C1 segment of cervical spinal cord (tissue), 14 donors: ENCODE results near the gene CCDC192.
"Not testable (repeated sequence)": the region's sequence is repeated elsewhere in the genome, so short reads cannot be mapped to it uniquely, and the experiment has no call there.

Experiments
- DNase-seq, 14 donors: peaks; one replicate each; lab custom pipeline; 2025; lab: John Stamatoyannopoulos, UW

The CCDC192 gene

DNA sequence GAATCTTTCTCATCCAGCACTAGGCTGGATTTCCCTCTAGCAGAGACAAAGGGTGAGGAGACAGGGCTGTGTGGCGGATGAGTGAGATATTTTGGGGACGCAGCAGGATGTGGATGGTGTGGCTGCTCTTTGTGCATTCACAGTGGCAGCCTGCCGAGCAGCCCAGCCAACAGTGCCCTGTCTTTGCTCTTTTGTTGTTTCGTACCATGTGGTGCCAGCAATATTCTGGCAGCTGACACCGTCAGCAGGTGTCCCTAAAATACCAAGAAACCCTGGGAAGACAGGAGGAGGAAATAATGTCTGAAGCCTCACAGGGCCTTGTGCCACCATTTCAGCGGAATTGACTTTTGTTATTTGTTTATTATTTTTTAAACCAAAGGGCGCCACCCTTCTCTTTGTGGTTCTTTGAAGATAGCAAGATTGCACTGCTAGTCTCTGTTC lies 141.4 kb downstream of the CCDC192 start:
- DNase-seq = peak; percentile 6 to 98 (median 67)

DNA sequence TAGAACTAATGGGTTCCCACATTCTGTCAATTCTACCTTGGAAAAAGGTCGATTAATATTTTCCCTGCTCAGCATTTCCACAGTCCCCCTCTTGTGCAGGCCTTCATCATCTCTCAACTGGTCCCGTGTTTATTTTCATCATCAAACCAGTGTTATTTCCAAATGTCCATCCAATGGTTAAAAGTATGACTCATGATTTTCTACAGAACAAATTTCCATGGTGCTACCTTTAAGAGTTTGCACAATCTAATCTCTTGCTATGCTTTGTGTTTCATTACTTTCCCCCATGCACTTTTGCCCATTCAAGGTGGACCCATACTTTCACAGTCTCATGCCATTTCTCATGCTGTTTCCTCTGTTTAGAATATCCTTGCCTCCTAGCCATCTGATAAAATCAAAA lies 143.7 kb downstream of the CCDC192 start:
- DNase-seq = no peak

DNA sequence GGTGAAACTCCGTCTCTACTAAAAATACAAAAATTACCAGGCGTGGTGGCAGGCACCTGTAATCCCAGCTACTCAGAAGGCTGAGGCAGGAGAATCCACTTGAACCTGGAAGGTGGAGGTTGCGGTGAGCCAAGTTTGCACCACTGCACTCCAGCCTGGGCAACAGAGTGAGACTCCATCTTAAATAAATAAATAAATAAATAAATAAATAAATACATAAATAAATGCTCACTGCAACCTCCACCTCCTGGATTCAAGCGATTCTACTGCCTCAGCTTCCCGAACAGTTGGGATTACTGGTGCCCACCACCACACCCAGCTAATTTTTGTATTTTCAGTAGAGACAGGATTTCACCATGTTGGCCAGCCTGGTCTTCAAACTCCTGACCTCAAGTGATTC lies 144.4 kb downstream of the CCDC192 start:
- DNase-seq = not testable (repeated sequence)

DNA sequence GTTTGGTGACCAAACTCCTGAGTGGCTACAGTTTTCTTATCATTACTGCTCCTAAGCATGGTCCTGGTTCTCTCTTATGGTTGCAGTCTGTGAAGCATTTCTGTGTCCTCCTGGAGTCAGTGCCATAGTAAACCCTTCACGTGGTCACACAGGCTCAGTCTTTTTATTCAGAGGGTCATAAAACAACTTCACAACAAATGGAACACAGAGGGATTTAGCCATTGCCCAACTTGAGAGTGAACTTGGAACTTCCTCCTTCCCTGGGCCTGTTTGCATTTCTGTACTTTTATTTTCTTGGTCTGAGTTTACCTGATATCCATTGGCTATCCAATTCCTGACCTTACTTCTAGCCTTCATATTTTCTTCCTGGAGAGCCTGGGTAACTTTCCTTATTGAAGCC lies 144.9 kb downstream of the CCDC192 start:
- no peak for DNase-seq

DNA sequence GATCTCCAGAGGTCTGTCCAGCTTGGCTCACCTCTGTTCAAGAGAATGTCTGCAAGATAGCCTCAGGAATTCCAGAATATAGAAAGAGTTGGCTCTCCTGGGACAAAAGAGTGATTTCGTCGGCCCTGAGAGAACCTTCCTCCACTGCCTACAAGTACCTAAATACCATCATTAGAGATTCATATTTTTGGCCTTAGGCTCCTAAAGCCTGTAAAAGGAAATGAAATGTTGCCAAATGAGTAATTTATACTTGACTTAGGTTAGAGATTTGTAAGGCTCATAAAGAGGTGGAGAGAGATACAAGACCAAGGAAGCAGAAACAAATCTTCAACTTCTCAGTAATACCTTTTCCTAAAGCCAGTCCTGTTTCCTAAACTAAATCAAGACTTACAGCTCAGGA lies 146.2 kb downstream of the CCDC192 start:
- no peak for DNase-seq

DNA sequence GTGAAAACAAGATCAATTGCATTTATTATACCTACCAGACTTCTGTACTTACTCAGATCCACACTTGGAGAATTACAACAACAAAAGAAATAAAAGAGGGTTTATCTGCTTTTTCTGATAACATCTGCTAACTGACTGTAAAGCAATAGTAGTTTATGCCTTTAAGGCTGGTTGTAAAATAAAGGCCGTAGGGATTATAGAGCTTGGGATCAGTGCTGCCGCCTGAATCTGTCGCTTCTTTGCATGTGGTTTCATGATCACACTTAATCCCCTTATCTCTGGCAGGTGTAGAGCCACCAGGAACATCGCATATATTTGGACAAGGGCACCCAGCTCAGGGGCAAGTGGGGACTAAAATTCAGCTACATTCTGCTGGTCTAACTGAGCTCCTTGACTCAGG lies 146.7 kb downstream of the CCDC192 start:
- DNase-seq = no peak

DNA sequence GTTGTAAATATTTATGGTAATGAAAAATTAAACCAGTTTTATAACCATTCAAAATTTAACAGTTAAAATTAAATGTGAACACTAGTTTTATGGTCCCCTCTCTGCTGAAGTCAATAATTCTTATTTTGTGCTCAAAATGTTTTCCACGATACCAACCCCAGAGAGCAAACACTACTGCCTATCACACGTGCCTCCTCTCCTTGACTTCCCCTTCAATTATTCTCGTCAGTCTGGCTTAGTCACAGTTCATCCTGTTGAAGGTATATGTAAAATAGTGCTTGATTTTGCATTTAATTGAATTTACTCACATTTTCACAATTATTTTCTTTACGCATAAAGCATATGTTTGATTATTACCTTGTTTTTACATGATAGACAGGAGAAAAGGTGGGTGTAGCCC lies 148.8 kb downstream of the CCDC192 start:
- no peak for DNase-seq

DNA sequence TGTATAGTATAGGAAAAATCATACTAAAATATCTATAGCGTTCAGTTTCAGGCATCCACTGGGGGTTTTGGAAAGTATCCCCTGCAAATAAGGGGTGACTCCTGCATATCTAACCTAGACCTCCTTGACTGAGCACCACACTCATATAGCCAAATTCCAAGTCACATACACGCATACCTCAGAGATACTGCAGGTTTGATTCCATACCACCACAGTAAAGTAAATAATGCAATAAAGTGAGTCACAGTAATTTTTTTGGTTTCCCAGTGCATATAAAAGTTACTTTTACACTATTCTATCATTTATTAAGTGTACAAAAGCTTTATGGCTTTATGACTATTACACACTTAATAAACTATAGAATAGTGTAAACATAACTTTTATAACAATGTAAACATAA lies 151.3 kb downstream of the CCDC192 start:
- DNase-seq = no peak

DNA sequence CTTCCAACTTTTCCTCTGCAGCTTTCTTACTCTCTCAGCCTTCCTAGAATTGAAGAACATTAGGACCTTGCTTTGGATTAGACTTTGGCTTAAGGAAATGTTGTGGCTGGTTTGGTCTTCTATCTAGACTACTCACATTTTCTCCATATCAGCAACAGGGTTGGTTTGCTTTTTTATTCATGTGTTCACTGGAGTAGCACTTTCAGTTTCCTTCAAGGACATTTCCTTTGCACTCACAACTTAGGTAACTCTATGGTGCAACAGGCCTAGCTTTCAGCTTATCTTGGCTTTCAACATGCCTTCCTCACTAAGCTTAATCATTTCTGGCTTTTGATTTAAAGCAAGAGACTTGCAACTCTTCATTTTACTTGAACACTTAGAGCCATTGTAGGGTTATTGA lies 153.1 kb downstream of the CCDC192 start:
- no peak for DNase-seq

DNA sequence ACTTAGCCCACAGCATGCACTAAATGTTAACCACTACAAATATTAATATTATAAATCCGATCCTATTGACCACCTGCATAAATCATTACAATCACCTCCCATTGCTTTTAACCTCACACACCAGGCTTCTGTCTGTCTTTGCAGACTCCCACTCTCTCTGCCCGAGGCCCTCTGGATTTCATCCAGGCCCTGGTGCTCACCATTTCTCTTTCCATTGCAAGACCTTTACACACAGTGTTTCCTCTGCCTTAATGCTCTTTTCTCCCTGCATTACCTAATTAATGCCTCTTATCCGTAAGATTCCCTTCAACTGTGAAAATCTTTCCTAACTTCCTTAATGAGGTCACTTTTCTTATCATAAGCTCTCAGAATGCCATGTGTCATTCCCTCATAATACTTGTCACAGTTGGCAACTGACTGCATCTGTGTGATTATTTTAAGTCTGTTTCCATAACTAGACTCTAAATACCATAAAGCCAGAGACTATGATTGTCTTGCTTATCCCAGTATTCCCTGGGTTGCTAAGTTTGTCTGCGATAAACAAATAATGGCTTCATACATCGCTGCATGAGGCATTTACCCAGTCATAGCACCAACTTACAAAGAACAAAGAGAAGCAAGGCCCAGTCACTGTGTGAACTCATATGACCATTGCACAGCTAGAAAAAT lies 155.1 kb downstream of the CCDC192 start:
- no peak for DNase-seq

DNA sequence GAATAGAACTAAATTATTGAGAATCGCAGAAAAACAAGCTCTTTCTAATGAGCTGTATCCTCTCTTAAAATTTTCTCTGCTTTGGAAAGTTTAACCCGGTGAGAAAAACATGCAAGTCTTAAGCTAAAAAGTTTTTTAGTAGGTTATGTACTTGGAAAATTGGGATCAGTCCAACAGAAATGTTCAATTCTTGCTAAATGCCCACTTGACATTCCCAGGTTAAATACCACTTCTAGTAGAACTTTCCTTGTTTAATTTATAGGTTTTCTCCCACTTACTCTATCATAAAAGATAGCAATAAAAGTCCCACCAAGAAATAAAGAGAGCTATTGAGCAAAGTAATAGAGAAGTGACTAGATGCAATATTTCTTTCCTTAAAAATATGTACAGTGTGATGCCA lies 157.1 kb downstream of the CCDC192 start:
- no peak for DNase-seq

DNA sequence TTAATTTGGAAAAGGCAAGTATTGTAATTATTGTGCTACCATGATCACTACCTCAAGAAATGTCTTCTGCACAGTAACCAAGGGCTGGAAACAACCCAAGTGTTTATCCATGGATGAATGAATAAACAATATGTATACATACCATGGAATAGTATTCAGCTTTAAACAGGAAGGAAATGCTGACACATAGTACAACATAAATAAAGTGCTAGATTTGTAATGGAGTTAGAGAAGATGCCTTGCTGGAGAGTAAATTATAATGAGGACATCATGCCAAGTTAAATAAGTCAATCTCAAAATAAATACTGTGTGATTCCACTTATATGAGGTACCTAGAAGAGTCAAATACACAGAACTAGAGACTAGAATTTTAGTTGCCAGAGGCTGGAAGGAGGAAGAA lies 160.0 kb downstream of the CCDC192 start:
- no peak for DNase-seq

DNA sequence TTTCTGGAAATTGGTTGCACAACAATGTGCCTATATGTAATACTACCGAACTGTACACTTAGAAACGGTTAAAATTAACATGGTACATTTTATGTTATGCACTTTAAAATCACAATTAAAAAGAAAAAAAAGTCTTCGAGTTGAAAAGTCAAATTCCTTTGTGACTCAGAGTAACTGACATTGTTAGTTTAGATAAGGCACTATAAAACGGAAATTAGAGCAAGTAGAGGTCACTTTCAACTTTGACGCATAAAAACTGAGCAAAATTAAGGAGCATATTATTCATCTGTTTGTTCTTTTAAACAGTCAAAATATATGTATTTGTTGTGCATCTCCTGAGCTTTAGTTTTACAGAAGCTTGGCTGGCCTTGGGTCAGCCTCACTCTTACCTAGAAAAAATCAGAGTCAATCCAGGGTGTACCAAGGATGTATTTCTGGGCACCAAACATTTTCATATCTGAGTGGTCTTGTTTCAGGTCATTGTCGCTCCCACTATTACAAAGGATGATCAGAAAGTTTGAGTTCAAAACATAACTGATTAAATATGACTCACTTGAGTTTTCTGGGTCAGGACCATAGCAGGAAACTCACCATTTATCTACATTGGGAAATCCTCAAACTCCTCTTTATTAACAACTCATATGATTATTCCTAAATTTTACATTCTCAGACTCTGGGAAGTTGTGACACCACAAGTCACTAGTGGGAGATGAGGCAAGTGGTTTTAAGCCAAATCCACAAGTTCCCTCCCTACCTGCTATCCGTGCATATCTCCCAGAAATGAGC lies 160.6 kb downstream of the CCDC192 start:
- DNase-seq = no peak

DNA sequence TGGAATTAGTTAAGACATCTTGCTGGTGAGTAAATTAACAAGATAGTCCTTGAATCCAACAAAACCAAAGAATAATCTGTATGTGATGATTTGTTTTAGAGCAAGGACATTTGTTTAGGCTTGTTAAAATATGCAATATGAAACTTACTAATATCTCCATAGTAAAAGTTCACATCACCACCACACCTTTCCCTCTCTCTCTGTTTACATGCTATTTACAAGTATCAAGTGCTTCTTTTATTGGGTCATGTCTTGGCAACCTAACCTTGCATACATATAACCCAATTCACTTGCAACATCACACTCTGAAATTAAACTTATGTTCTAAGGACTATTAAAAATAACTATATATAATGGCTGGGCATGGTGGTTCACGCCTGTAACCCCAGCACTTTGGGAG lies 161.3 kb downstream of the CCDC192 start:
- DNase-seq = no peak

DNA sequence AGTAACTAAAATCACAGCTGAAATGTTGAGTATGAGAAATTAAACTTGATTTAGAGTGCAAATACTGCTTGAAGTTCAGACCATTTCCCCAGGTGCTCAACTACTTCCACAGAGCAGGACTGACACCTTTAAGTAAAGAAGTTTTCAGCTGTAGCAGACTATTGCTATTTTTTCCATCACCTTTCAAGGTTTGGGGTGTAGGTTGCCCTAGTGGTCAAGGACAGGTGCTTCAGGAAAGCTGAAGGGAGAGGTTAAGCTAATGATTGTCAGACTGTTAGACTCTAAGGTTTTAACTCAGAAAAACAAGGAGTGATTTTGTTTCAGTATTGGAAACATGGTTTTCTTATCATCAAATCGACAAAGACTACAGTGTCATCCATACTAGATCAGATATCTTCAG lies 162.1 kb downstream of the CCDC192 start:
- no peak for DNase-seq

DNA sequence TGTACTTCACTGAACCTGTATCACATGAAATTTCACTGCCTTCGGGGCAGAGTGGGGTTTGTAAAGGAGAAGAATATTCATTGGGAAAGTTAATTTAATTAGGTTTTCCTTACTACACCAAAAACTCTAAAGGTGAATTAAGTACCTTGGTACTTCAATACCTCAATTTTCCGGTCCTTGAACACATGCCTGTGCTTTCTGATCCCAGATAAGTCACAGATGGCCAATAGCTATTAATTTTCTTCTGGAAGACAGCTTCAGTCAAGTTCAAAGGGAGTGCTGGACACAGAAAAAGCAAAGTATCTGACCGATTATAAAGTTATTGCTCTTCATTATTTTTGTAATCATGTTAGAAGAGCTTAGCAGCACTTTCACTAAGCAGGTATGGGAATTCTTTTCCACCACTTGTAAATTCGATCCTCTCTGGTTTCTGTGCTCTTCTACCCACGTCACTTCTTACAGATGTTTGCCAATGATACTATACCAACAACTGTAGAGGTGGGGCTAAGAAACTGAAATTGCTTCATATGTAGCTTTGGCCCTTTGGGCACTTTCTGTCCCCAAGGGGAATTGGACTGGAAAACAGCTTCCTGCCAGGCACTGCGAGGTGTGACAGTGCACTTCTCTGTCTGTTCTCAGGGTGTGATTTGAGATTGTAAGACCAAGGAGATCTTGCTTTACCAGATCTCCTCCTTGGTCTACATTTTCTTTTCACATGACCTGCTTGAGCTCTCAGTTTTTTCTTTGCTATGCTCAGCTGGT lies 164.0 kb downstream of the CCDC192 start:
- no peak for DNase-seq

DNA sequence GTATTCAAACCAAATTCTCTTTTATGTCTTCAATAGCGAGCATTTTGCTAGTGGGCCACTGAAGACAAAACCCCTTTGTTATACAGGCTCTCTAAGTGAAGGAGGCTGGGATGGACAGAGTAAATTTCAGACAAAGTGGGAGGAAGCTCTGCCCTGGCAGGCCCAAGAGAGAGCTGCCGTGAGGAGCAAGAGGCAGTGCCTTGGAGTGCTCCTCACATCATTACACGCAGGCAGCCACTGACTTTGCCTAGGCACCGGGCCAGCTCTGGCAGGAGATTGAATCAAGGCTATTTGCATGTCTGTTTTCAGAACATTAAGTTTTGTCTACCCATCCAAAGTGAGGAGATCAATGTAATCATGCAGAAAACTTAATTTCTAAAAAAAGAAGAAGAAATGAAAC lies 167.7 kb downstream of the CCDC192 start:
- DNase-seq = peak in 10 of 14 donors; percentile 6 to 66 (median 20)

DNA sequence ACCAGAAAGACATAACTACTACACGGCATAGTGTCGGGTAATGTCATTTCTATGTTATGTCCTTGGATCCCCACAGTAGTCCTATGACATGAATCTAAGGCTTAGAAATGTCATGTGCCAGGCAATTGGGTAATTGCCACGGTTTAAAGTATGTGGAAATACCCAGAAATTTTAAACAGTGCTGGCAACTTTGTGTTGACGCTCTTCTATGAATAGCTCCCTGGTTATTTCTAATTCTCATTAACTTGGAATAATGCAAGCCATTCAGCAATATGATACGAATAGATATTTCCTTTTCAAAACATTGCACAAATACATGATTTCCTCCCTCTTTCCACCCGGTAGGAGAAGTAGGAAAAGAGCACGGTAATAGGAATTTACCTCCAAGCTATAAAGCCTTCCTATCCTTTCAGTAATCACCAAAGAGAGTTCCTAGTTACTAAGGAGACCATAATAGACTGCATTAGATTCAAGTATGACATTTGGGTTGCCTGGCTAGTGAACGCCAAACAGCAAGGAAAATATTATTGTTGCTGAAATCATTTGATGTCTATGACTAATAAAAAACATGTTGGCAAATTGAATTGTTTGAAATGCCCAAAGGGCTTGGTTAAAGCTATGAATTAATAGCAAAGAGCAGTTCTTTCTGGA lies 168.4 kb downstream of the CCDC192 start:
- DNase-seq = no peak

DNA sequence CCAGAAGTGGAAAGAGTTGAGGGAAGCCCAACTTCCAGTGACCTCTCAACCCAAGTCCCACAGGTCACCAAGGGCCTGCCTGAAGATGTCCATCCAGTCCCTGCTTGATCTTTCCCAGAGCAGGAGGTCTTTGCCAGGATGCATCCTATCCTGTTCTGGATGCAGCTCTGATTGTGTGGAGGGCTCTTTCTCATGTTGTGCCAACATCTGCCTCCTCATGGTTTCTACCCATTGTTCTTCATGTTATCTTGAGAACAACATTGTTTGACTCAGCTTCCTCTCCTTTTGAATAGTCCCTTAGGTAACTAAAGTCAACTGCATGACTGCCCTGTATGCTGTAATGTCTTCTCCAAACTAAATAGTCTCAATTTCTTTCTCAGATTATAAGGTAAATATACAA lies 169.3 kb downstream of the CCDC192 start:
- no peak for DNase-seq

DNA sequence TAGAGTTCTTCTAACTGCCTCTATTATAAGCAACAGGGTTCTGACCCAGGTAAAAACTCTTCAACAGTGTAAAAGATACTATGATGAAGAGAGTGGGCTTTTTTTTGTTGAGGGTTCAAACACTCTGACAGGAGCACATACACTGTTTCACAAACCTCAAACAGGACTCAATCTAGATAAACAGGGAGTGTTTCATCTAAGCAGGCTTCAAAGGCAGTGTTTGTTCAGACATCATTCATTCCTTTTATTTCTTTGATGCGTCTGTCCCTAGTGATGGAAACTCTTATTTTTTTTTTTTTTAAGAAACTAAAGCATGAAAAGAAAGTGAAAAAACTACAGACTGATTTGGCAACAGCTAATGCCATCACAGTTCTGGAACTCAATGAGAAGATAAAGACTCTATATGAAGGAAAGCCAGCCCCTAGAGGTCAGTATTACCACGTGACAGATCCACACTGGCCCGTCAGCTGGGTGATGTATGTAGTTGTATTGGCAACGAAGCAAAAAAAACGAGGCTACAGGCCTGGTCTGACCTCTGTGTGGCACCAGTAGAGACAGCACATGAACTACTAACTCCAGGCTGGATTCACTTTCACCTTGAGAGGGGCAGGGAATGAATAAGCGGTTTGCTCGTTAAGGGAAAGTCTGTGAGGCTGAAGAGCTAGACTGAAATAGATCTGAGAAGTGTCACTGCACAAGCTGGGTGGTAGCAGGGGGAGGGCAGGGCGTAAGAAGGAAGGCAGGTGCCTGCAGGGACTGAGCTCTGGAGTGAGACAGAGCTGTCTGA lies 172.2 kb downstream of the CCDC192 start:
- DNase-seq = peak in 12 of 14 donors; percentile 8 to 62 (median 34)

DNA sequence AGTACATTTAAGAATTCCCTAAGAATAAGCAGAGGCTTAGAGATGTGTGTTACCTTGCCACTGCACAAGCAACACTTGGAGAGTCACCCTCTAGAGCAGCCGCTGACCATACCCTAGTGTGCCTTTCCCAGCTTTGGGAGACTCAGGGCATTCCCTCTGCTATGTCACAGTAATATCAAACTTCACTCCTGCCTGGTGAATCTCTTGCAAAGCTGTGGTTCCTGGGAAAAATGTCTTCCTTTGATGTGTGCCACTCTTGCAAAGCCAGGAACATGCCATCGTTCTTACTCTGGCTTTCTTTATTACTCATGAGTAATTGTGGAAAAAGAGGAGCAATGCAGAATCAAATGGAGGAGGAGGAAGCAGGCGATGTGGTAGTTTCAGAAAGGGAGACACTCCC lies 173.2 kb downstream of the CCDC192 start:
- no peak for DNase-seq
